GF-D8 (cell line): ENCODE measurements around the gene TOP3A.
A peak's percentile ranks its signal among the peaks of the same experiment; 100 is the strongest.

Source experiments
- DNase-seq: peaks from one replicate; lab custom pipeline; 2025; lab: John Stamatoyannopoulos, UW

The TOP3A gene

GRCh38 chr17:18280249-18280648, 34.5 kb downstream of the TOP3A start:
- no peak for DNase-seq

- no peak for DNase-seq
Measured at GRCh38 chr17:18278867-18279266, 35.9 kb downstream of the TOP3A start.

- DNase-seq = no peak
Measured at GRCh38 chr17:18277076-18277475, 37.7 kb downstream of the TOP3A start.

- DNase-seq = no peak
Measured at GRCh38 chr17:18270046-18270931, 44.5 kb downstream of the TOP3A start.

- DNase-seq = no peak
Measured at GRCh38 chr17:18267927-18268711, 46.7 kb downstream of the TOP3A start.

- no peak for DNase-seq
Measured at GRCh38 chr17:18267366-18267765, 47.4 kb downstream of the TOP3A start.

GRCh38 chr17:18263885-18264682, 50.7 kb downstream of the TOP3A start:
- DNase-seq = no peak

GRCh38 chr17:18262641-18263040, 52.2 kb downstream of the TOP3A start:
- no peak for DNase-seq

GRCh38 chr17:18262111-18262510, 52.7 kb downstream of the TOP3A start:
- no peak for DNase-seq

GRCh38 chr17:18261659-18262058, 53.1 kb downstream of the TOP3A start:
- DNase-seq = no peak

- DNase-seq = no peak
Measured at GRCh38 chr17:18261146-18261515, 53.7 kb downstream of the TOP3A start.

- DNase-seq = peak; percentile 57
Measured at GRCh38 chr17:18260332-18261145, 54.3 kb downstream of the TOP3A start, which contains the start of gene MIEF2. MIEF2 (plus strand) TSS chr17:18260662; CDS start chr17:18262721, 2,059 bp downstream.

GRCh38 chr17:18259621-18260331, 55.0 kb downstream of the TOP3A start:
- no peak for DNase-seq

- DNase-seq = no peak
Measured at GRCh38 chr17:18258356-18259038, 56.3 kb downstream of the TOP3A start, which contains the start of gene FLII. FLII (minus strand) TSS chr17:18258738; CDS start chr17:18258690, 48 bp downstream.

GRCh38 chr17:18257982-18258355, 56.8 kb downstream of the TOP3A start:
- DNase-seq = no peak

- no peak for DNase-seq
Measured at GRCh38 chr17:18257268-18257981, 57.4 kb downstream of the TOP3A start.

- no peak for DNase-seq
Measured at GRCh38 chr17:18256776-18257175, 58.0 kb downstream of the TOP3A start.

GRCh38 chr17:18256351-18256750, 58.4 kb downstream of the TOP3A start:
- no peak for DNase-seq

- DNase-seq = no peak
Measured at GRCh38 chr17:18254888-18255649, 59.7 kb downstream of the TOP3A start.
